ENCODE measurements around the gene RALGAPB.

Gene RALGAPB

DNA sequence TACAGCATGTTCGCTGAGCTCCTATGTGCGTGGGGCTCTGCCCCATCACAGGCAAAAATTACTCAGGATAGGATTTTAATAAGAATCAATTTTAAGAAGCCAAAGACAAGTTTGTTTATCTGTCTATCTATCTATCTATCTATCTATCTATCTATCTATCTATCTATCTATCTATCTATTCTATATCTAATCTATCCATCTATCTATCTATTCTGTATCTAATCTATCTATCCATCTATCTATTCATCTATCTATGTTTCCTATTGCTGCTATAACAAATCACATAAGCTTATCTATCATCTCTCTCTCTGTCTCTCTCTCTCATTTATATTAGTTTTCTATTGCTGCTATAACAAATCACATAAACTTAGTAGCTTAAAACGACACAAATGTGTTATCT lies 130.6 kb downstream of the RALGAPB start:
- DNase-seq (ENCODE audit: insufficient read length, low spot score) (no peak), FAIRE-seq (no peak)

DNA sequence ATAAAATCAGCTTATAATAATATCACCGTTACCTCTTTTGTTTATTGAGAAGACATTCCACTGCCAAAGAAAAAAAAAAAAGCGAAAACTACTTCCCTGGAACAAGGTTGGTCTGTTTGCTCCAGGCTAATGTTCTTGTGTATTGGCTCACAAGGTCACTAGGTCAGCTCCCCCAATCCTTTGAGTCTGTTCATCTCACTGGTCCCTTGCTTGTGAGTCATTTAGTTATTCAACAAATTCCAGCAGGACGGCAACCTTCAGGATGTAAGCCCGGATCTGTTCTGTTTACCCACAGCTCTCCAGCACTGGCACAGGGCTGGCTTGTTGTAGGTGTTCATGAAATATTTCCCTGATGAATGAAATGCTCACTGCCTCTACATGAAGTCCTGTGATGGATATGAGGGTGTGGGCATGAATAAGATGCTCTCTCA lies 132.2 kb downstream of the RALGAPB start:
- FAIRE-seq (no peak), DNase-seq (ENCODE audit: insufficient read length, low spot score) (no peak)

DNA sequence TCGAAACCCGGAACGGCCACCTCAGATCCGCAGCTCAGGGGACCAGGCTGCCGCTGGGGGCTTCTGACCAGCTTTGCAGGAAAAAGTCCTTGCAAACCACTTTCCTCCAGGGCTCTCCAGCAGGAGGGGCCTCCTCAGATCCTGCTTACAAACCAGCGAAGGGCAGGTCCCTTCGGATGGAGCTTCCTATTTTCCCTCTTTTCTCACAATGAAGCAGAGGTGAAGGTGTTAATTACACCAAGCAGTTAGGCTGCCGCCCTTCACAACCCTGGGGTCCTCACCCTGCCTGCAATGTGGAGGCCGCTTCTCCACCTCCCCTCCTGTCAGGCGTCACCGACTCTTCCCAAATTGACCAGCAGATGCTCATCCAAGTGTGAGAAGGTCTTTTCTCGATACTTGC lies 134.7 kb downstream of the RALGAPB start:
- DNase-seq (ENCODE audit: insufficient read length, low spot score): no peak
- FAIRE-seq: no peak

DNA sequence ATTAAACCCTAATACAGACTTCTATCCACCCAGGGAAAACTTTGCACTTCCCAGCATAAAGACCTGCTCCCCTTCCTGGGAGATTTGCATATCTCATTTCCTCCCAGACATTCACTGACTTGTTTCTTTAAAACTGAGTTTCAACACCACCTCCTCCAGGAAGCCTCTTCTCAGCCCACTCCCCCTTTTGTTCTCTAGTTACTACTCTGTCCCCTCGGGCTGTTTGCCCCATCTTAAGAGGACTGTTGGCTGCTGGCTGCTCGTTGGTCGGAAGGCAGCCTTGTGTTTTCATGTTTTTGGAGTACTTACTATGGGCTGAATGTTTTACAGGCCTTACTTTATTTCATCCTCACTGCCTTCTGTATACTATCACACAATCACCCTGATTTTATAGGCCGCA lies 135.5 kb downstream of the RALGAPB start:
- DNase-seq (ENCODE audit: insufficient read length, low spot score): no peak
- no peak for FAIRE-seq

DNA sequence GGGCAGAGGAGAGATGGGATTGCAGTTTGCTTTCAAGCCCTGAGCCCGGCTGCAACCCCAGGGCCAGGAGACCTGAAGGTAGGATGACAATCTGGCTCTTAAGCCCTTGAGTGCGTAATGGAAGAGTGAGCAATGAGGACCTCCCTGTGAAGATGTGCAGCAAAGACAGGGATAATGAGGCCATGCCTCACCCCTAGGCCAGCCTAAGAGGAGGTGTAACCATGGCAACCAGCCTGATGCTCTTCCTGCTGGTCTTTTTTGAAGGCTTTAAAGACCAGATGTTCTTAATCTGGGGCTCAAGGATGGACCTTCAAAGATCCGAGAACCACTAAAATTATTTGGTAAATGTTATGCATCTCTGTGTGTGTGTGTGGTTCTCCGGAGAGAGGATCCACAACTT lies 137.2 kb downstream of the RALGAPB start:
- no peak for DNase-seq (ENCODE audit: insufficient read length, low spot score)
- no peak for FAIRE-seq

DNA sequence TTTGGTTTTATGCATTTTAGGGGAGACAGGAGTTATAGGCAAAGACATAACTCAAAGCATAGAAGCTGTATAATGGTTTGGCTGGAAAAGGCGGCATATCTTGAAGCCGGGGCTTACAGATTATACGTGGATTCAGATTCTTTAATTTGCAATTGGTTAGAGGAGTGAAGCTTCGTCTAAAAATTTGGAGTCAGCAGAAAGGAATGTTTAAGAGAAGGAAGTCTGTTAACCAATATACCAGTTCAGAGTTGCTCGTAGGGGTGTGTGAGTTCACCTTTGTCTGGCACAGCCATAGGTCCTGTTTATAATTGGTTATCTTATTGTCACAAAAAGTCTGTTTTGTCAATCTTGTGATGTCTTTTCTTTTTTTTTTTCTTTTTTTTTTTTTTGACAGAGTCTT lies 137.9 kb downstream of the RALGAPB start:
- no peak for FAIRE-seq

DNA sequence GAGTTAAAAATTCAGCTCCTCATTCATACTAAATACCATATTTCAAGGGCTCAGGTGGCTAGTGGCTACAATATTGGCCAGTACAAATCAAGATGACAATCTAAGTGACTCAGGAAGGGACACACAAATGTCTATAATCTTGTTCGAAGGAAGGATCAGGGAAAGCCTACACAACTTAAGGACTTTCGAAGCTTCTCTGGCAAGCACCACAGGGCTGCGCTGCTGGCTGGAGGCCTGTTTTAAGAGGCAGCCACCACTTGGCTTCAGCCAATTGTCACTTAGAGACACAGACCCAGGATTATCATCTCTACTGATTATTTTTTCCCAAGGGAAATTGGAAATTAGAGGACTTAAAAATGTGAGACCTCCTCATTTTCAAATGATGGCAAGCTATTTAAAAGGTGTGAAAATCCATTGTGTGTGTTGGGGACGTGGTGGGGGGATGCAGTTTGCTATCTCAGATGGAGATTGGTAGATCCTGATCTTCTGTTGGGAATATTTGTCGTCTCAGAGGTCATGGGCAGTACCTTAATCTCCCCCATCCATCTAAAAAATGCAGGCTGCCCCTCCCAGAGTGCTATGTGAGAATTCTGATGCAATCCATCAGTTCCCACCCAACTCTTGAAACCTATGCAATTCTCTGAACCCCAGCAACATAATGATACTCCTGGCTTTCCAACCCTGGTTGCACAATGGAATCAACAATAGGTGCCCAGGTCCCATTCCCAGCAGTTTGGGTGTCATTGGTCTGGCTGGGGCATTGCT lies 140.3 kb downstream of the RALGAPB start:
- FAIRE-seq (no peak), DNase-seq (ENCODE audit: insufficient read length, low spot score) (no peak)

More for the DNA sequence above, 137.9 kb downstream of the RALGAPB start:
- no peak for DNase-seq (ENCODE audit: insufficient read length, low spot score)

DNA sequence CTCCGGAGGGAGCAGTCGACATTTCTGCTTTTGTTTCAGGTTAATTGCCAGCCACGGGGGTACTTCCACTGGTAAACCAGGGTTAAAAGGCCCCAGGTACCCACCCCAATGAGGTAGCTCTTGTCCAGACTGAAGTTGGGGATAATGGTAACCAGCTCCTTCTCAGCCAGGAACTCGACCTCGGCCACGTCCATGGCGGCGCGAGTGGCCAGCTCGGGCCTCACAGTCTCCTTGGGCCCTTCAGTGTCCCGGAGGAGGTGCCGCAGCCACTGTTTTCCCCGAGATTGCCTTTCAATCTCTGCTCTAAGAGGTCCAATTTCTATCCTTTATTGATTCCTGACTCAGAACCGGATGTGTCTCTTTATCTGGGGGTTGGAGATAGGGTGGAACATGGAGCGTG lies 142.6 kb downstream of the RALGAPB start:
- DNase-seq (ENCODE audit: insufficient read length, low spot score) (no peak), FAIRE-seq (no peak)

DNA sequence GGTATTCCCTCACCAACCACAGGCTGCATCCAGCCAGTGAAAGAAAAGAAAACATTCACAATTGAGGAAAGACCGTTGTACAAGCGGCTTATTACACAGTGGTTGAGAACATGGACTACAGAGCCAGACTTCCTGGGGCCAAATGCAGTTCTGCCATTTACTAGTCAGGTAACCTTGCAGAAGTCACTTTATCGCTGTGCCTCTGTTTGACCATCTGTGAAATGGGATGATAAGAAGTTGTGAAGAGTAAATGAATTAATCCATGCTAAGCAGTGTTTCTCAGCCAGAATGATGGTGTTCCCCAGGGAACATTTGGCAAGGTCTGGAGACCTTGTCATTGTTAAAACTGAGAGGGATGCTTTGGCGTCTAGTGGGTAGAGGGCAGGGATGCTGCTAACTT lies 143.8 kb downstream of the RALGAPB start:
- FAIRE-seq (no peak), DNase-seq (ENCODE audit: insufficient read length, low spot score) (no peak)

DNA sequence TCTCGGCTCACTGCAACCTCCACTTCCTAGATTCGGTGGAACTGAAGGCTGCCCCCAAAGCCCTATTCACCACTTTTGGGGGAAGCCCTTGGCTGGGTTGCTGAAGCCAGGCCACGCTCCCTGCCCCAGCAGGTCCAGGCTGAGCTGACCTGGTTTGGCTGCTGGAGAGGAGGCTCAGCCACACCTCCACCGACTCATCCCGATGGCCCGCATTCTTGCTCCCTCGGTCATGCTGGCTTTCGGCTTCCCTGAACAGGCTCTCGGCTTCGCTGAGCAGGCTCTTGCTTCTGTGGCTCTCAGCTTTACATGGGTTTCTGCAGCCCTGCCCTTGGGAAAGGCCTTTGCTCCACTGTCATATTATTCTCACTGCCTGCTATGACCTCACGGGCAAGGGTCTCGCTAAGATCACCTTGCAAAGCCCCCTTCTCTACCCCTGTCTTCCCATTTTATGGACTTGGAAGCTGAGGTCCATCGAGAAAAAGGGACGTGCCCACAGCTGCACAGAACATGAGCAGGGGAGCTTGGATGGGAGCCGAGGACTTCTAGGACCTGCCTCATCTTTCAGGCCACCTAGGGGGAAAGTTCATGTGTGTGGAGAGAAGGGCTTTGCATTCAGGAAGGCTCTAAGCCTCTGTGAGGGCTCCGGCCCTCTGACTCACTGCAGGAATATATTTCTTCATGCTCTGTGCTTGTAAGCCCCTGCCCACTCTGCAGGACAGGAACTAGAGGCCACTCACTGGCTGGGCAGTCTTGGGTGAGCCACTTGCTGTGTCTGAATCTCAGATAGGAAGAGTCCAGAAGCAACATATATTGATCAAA lies 144.6 kb downstream of the RALGAPB start:
- FAIRE-seq (no peak), DNase-seq (ENCODE audit: insufficient read length, low spot score) (no peak)

DNA sequence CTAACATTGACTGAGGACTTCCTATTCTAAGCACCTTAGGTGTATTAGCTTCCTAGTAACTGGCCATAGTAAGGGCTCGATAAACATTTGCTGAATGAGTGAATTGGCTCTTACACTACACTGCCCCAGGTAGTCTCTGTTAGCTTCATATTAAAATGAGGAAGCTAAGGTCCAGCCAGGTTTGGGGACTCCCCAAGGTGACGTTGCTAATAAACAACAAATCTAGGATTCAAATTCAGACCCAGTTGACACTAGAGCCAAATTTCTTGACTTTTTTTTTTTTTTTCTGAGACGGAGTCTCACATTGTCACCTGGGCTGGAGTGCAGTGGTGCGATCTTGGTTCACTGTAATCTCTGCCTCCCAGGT lies 145.2 kb downstream of the RALGAPB start:
- FAIRE-seq (no peak), DNase-seq (ENCODE audit: insufficient read length, low spot score) (no peak)

DNA sequence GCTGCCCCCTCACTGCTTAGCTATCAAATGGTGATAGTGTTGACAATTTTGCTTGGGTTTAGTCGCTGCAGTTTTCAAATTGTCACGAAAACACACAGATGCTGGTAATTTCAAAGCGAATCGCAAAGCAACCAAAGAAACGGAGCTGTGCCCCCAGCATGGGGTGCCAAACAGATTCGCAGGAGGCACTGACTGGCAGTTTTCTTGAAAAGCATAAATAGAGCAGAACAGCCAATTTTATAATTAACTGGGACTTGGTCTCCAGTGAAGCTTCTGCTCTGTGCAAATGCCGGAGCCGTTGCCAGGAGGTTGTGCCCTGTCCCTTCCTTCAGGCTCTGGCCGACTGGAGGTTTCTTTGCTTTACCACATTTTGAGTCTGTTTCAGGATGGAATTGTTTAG lies 147.8 kb downstream of the RALGAPB start:
- FAIRE-seq (no peak), DNase-seq (ENCODE audit: insufficient read length, low spot score) (no peak)

DNA sequence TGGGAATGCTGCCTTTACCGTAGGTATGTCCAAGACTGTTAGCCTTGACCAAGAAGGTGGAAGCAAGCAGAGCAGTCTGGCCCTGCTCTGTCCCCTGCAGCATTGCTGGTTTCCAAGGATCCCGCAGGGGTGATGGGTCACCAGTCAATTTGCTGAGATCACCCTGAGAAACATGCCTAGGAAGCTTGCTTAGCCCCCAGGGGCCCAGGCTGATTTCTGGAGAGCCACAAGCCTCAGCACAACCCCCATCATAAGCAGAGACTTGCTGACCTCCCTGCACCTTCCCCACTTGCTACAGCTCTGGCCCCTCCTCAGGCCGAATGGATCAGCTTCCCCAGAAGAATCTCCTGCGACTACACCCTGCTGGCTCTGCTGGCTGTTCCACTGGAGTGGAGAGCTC lies 150.4 kb downstream of the RALGAPB start:
- no peak for DNase-seq (ENCODE audit: insufficient read length, low spot score)
- no peak for FAIRE-seq

DNA sequence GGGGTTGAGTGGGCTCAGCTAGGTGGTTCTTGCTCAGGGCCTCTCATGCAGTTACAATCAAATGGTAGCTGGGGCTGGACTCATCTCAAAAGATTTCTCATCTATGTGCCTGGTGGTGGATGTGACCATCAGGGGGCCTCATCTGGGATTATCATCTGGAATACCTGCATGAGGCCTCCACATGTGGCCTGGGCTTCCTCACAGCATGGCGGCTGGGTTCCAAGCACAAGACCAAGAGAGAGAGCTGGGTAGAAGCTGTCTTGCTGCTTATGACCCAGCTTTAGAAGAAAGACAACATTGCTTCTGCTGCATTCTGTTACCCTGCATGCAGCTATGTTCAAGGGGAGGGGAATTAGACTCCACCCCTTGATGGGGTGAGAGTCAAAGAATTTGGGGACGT lies 151.4 kb downstream of the RALGAPB start:
- no peak for FAIRE-seq

DNA sequence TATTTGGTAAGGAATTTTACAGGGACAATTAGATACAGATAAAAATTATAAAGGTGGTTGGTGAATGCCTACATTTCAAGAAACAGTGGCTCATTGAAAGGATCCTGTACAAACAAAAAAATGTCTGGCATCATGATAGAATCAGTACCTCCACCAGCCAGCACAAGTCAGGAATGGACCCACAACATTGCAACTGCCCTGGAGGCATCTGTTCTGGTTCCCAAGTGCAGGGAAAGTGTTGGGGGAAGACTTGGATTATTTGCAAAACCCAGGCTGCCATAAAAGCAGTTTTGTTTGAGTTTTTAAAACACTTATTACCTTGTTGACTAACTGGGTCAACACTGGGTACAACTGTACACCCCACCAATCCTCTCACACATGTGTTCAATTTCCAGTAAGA lies 153.3 kb downstream of the RALGAPB start:
- FAIRE-seq (no peak), DNase-seq (ENCODE audit: insufficient read length, low spot score) (no peak)

More for the DNA sequence above, 151.4 kb downstream of the RALGAPB start:
- no peak for DNase-seq (ENCODE audit: insufficient read length, low spot score)

DNA sequence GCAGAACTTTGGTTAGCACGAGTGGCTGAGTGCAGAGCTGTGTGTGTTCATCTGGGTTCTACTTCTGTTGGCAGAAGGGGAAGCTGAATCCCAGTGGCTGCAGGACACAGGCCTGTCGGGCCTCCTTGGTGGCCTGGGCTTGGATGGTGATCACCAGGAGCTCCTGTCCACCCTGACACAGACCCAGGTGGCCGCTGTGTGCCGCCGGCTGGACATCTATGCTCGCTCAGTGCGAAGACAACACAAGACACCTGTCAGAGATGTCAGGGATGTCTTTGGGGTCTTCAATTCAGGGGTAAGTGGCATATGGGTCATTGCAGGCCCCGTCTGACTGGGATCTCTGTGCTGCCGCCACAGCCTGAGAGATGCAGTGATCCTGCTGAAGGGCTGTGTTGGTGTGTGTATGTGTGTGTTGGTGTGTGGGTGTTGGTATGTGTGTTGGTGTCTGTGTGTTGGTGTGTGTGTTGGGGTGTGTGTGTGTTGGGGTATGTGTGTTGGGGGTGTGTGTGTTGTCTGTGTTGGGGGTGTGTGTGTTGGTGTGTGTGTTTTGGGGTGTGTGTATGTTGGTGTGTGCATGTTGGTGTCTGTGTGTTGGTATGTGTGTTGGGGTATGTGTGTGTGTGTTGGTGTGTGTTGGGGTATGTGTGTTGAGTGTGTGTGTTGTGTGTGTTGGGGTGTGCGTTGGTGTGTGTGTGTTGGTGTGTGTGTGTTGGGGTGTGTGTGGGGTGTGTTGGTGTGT lies 154.4 kb downstream of the RALGAPB start:
- DNase-seq (ENCODE audit: insufficient read length, low spot score) (no peak), FAIRE-seq (no peak)
